Activated T-cell treated with anti-CD3 and anti-CD28 coated beads, Interleukin-2, amount 50 U/mL, for 72 hours (primary cell): Measurements from ENCODE around the gene INCENP. TPM values are rescaled to one million over a fixed set of nuclear protein-coding genes. Genes with fewer than 3 reads are reported as not detected.

Experiments used
- ATAC-seq, 2 donors: fragments of 150-1000 bp; cut with Tn5 transposase; replicated peaks in 1 of 2; 2 replicates each; pipeline ENCODE4 v1.10.0; 2021; ENCODE audit warnings: moderate library complexity in 2 of 2, mild to moderate bottlenecking in 1 of 2
- DNase-seq, 2 donors: peaks; one replicate each; pipeline ENCODE4 v3.0.0; 2021 to 2022; ENCODE audit warnings: mixed read lengths in 1 of 2
- H3K27ac Mint-ChIP-seq: one replicate; pipeline ENCODE4 v1.8.0; 2022; ENCODE audit warnings: mild to moderate bottlenecking, moderate library complexity, mixed read lengths
- H3K27me3 Mint-ChIP-seq: one replicate; pipeline ENCODE4 v1.8.0; 2022; ENCODE audit warnings: low read depth, mixed read lengths
- H3K36me3 Mint-ChIP-seq, 2 donors: one replicate each; pipeline ENCODE4 v1.8.0; 2022; ENCODE audit warnings: mixed read lengths in 2 of 2, mild to moderate bottlenecking in 1 of 2; ENCODE audit not compliant: insufficient read depth in 2 of 2
- H3K4me1 Mint-ChIP-seq: one replicate; pipeline ENCODE4 v1.8.0; 2022; ENCODE audit warnings: low read depth, mixed read lengths
- H3K4me3 Mint-ChIP-seq, 2 donors: one replicate each; pipeline ENCODE4 v1.8.0; 2022; ENCODE audit warnings: mild to moderate bottlenecking in 2 of 2, mixed read lengths in 2 of 2, moderate library complexity in 2 of 2
- H3K9me3 Mint-ChIP-seq, 2 donors: one replicate each; pipeline ENCODE4 v1.8.0; 2022; ENCODE audit warnings: mixed read lengths in 2 of 2
- total RNA-seq, 2 donors: library from RNA; stranded (reverse); gene quantifications; one replicate each; pipeline ENCODE4 v1.2.3, GENCODE V29; 2022

The INCENP gene
- total RNA-seq, 2 donors from 2014 or later: 129 to 161 TPM

- H3K9me3 Mint-ChIP-seq: no peaks in the 10 kb centered on the region
- H3K27me3 Mint-ChIP-seq: no peaks in the 10 kb centered on the region
- peaks cover 10 to 30% of the 10 kb centered on the region in 2 donors for H3K36me3 Mint-ChIP-seq
- DNase-seq (no peak), ATAC-seq (no peak)
- no peak overlapping the region for H3K4me3 Mint-ChIP-seq
- no peak overlapping the region for H3K27ac Mint-ChIP-seq
- H3K4me1 Mint-ChIP-seq: no peaks in the 10 kb centered on the region
Observed at GRCh38 chr11:62149986-62150886, 26.4 kb downstream of the INCENP start.

- H3K9me3 Mint-ChIP-seq: no peaks in the 10 kb centered on the region
- H3K36me3 Mint-ChIP-seq: peaks cover 10 to 27% of the 10 kb centered on the region in 2 donors
- ATAC-seq (no peak), DNase-seq (no peak)
- no peak overlapping the region for H3K4me3 Mint-ChIP-seq
- H3K27me3 Mint-ChIP-seq: no peaks in the 10 kb centered on the region
- no peak overlapping the region for H3K27ac Mint-ChIP-seq
- no peaks in the 10 kb centered on the region for H3K4me1 Mint-ChIP-seq
Observed at GRCh38 chr11:62150887-62151736, 27.3 kb downstream of the INCENP start.

GRCh38 chr11:62151737-62152102, 27.9 kb downstream of the INCENP start:
- DNase-seq: no peak
- H3K27ac Mint-ChIP-seq: no peak overlapping the region
- peaks cover 8 to 23% of the 10 kb centered on the region in 2 donors for H3K36me3 Mint-ChIP-seq
- H3K4me1 Mint-ChIP-seq: no peaks in the 10 kb centered on the region
- H3K27me3 Mint-ChIP-seq: no peaks in the 10 kb centered on the region
- H3K9me3 Mint-ChIP-seq: no peaks in the 10 kb centered on the region
- H3K4me3 Mint-ChIP-seq: no peak overlapping the region
- ATAC-seq: peak in 1 of 2 donors; percentile 27

GRCh38 chr11:62152245-62153086, 28.7 kb downstream of the INCENP start:
- Mint-ChIP-seq H3K9me3 (no peaks in the 10 kb centered on the region), H3K27me3 (no peaks in the 10 kb centered on the region), H3K4me1 (no peaks in the 10 kb centered on the region), H3K36me3 (peaks cover 8 to 19% of the 10 kb centered on the region in 2 donors), H3K27ac (no peak overlapping the region), H3K4me3 (no peak overlapping the region)
- DNase-seq (no peak), ATAC-seq (no peak)

DNA sequence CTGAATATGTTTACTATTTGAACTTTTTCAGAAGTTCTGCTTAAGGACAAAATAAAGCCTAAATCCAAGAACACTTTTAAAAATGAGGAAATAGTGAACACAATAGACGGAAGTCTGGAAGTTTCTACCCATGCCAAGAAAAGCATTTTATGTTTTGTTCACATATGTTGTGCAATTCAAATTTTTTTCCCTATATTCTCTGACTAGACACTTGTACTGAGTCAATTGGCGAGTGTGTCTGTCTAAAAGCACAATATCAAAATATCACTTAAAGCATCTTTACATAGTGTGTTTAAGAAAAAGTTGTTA, 29.2 kb downstream of the INCENP start:
- Mint-ChIP-seq H3K9me3 (no peaks in the 10 kb centered on the region), H3K4me3 (no peak overlapping the region), H3K27ac (no peak overlapping the region), H3K27me3 (no peaks in the 10 kb centered on the region), H3K36me3 (peaks cover 6 to 17% of the 10 kb centered on the region in 2 donors), H3K4me1 (no peaks in the 10 kb centered on the region)
- DNase-seq (no peak), ATAC-seq (no peak)

GRCh38 chr11:62153617-62154016, 29.8 kb downstream of the INCENP start:
- Mint-ChIP-seq H3K27ac (no peak overlapping the region), H3K36me3 (peaks cover 6 to 17% of the 10 kb centered on the region in 2 donors), H3K4me3 (no peak overlapping the region), H3K27me3 (no peaks in the 10 kb centered on the region), H3K4me1 (no peaks in the 10 kb centered on the region), H3K9me3 (no peaks in the 10 kb centered on the region)
- ATAC-seq (no peak), DNase-seq (no peak)

DNA sequence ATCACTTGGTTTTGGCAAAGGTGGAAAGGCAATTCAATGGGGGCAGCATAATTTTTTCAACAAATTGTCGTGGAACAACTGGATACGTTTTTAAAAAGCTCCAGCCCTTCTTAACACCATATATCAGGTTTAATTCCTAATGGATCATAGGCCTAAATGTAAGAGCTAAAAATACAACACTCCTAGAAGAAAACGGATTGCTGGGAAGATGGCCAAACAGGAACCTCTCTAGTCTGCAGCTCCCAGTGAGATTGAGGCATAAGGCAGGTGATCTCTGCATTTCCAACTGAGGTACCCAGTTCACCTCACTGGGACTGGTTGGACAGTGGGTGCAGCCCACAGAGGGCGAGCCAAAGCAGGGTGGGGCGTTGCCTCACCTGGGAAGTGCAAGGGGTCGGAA, 33.8 kb downstream of the INCENP start:
- peaks cover 4 to 6% of the 10 kb centered on the region in 2 donors for H3K36me3 Mint-ChIP-seq
- ATAC-seq (no peak), DNase-seq (no peak)
- no peak overlapping the region for H3K27ac Mint-ChIP-seq
- peaks cover 34% of the 10 kb centered on the region for H3K27me3 Mint-ChIP-seq
- no peaks in the 10 kb centered on the region for H3K4me1 Mint-ChIP-seq
- no peak overlapping the region for H3K4me3 Mint-ChIP-seq
- no peaks in the 10 kb centered on the region for H3K9me3 Mint-ChIP-seq

- Mint-ChIP-seq H3K9me3 (no peaks in the 10 kb centered on the region), H3K4me3 (no peak overlapping the region), H3K4me1 (peaks cover 2% of the 10 kb centered on the region), H3K36me3 (no peaks in the 10 kb centered on the region), H3K27ac (no peak overlapping the region), H3K27me3 (peaks cover 21% of the 10 kb centered on the region)
- no peak for ATAC-seq
- DNase-seq: no peak
Observed at GRCh38 chr11:62166371-62166770, 42.6 kb downstream of the INCENP start.

DNA sequence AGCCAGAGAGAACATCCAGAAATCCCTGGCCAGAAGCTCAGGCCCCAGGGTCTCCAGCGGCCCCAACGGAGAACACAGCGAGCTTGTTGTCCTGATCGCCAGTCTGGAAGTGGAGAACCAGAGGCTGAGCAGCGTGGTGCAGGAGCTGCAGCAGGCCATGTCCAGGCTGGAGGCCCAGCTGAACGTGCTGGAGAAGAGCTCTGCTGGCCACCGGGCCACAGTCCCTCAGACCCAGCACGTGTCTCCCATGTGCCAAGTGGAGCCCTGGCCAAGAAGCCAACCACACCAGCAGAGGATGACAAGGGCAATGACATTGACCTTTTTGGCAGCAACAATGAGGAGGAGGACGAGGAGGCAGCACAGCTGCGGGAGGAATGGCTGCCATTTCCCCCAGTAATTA, 45.6 kb downstream of the INCENP start:
- H3K4me3 Mint-ChIP-seq: no peak overlapping the region
- ATAC-seq (no peak), DNase-seq (no peak)
- no peaks in the 10 kb centered on the region for H3K9me3 Mint-ChIP-seq
- H3K4me1 Mint-ChIP-seq: peaks cover 6% of the 10 kb centered on the region
- H3K27me3 Mint-ChIP-seq: peaks cover 25% of the 10 kb centered on the region
- H3K36me3 Mint-ChIP-seq: no peaks in the 10 kb centered on the region
- H3K27ac Mint-ChIP-seq: no peak overlapping the region

- H3K36me3 Mint-ChIP-seq: no peaks in the 10 kb centered on the region
- no peak for ATAC-seq
- H3K27ac Mint-ChIP-seq: no peak overlapping the region
- peaks cover 25% of the 10 kb centered on the region for H3K27me3 Mint-ChIP-seq
- no peak overlapping the region for H3K4me3 Mint-ChIP-seq
- peaks cover 6% of the 10 kb centered on the region for H3K4me1 Mint-ChIP-seq
- H3K9me3 Mint-ChIP-seq: no peaks in the 10 kb centered on the region
- DNase-seq: no peak
Observed at GRCh38 chr11:62169935-62170334, 46.1 kb downstream of the INCENP start.

DNA sequence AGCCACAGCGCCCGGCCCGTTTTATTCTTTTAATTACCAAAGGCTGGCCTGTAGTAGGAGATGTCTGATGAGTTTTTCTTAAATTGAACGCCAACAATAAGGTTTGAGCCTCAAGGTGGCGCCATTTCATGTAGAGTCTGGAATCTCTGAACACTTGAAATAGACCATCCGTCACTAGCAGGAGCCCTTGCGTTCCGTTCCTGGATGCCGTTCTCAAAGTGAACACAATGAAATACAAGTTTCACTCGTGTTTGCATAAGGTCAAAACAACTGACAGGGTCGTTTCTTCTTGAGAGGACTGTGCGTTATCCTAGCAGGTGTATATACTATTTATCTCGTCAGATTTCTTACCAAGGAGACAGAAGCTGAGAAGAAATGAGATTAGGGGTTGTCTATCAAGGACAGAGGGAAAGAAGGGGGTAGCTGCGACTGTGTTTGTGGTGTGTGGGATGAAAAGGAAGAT, 47.5 kb downstream of the INCENP start:
- peak overlapping the region; percentile 0 for H3K27ac Mint-ChIP-seq
- peak overlapping the region in 1 of 2 donors; percentile 74 for H3K4me3 Mint-ChIP-seq
- H3K9me3 Mint-ChIP-seq: no peaks in the 10 kb centered on the region
- no peaks in the 10 kb centered on the region for H3K36me3 Mint-ChIP-seq
- ATAC-seq (peak; percentile 69 to 71), DNase-seq (peak; percentile 76 to 79)
- H3K4me1 Mint-ChIP-seq: peaks cover 6% of the 10 kb centered on the region
- peaks cover 25% of the 10 kb centered on the region for H3K27me3 Mint-ChIP-seq

GRCh38 chr11:62172294-62172693, 48.5 kb downstream of the INCENP start:
- no peak overlapping the region for H3K4me3 Mint-ChIP-seq
- peaks cover 6% of the 10 kb centered on the region for H3K4me1 Mint-ChIP-seq
- ATAC-seq (no peak), DNase-seq (no peak)
- no peaks in the 10 kb centered on the region for H3K36me3 Mint-ChIP-seq
- H3K9me3 Mint-ChIP-seq: no peaks in the 10 kb centered on the region
- no peak overlapping the region for H3K27ac Mint-ChIP-seq
- H3K27me3 Mint-ChIP-seq: peaks cover 25% of the 10 kb centered on the region

DNA sequence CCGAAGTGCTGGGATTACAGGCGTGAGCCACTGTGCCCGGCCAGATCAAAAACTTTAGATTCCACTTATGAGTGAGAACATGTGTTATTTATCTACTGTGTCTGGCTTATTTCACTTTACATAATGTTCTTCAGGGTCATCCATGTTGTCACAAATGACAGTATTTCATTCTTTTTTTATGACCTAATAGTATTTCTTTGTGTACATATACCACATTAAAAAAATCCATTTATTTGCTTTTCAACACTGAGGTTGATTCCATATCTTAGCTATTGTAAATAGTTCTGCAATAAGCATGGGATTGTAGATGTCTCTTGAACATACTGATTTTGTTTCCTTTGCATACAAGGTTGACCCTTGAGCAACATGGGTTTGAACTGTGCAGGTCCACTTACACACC, 53.0 kb downstream of the INCENP start:
- ATAC-seq (no peak), DNase-seq (no peak)
- Mint-ChIP-seq H3K27me3 (peaks cover 10% of the 10 kb centered on the region), H3K9me3 (no peaks in the 10 kb centered on the region), H3K36me3 (no peaks in the 10 kb centered on the region), H3K4me1 (no peaks in the 10 kb centered on the region), H3K27ac (no peak overlapping the region), H3K4me3 (no peak overlapping the region)
